DMS53 treated with DMSO at 0.1 percent for 48 hours (cell line): ENCODE measurements around the gene GPR152.
"Not testable (repeated sequence)": the region's sequence is repeated elsewhere in the genome, so short reads cannot be mapped to it uniquely, and the experiment has no call there.

ENCODE experiments used
- DNase-seq: peaks from one replicate; lab custom pipeline; 2025; ENCODE audit not compliant: unreplicated experiment; lab: John Stamatoyannopoulos, UW

GPR152 gene

DNA sequence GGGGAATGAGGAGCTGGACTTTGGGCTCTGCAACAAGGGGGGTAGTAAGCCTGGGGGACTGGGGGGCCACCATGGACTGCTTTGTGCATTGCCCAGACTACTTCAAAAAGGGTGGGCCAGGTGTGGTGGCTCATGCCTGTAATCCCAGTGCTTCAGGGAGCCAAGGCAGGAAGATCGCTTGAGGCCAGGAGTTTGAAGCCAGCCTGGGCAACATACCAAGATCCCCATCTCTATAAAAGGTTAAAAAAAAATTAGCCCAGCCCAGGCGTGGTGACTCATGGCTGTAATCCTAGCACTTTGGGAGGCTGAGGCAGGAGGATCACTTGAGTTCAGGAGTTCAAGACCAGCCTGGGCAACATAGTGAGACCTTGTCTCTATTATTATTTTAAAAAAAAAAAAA lies 13.0 kb upstream of the GPR152 start:
- DNase-seq: not testable (repeated sequence)

DNA sequence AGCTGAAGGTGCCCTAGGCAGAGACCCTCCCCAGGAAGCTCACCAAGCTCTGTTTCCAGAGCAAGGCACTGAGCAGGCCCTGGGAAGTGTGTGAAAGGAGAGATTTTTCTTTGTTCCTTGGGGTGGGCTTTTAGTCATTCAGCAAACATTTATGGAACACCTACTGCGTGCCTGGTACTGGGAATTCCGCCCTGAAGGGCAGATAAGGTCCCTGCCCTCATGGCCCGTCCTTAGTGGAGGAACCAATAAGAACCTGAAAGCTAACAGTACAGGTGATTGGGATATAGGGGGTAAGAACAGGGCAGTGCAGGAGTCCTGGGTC lies 12.6 kb upstream of the GPR152 start:
- DNase-seq: no peak

DNA sequence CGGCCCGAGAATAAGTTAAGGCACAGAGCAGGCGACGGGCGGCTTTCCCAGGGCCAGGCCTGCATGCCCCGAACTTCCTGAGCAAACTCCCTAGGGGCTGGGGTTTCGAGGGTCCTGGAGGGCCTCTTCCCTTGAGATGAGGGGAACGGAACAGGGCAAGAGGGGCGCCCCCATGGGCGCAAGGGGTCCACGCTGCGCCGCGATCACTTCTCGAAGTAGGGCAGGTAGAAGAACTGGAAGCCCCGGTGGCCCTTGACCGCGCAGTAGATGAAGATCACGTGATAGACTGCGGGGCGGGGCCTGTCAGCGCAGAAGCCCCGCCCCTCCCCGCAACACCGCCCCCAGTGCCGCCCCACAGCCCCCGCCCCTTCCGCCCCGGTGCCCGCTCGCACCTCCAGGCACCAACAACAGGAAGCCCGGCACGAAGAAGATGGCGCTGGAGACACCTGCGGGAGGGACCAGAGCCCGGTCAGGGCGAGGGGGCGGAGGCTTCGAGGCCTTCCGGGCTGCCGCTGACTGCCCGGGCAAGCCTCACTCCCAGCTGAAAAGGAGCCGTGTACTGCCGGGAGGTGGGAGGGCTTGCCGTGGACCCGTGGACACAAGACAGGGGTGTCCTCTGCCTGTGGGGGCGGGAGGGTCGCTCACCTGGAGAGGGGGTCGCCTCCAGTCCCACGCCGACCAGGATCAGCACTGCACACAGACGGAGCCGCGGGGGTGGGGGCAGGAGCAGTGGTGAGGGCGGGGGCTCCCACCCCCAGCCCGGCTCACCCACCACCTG lies 12.1 kb upstream of the GPR152 start:
- DNase-seq: peak; percentile 86

DNA sequence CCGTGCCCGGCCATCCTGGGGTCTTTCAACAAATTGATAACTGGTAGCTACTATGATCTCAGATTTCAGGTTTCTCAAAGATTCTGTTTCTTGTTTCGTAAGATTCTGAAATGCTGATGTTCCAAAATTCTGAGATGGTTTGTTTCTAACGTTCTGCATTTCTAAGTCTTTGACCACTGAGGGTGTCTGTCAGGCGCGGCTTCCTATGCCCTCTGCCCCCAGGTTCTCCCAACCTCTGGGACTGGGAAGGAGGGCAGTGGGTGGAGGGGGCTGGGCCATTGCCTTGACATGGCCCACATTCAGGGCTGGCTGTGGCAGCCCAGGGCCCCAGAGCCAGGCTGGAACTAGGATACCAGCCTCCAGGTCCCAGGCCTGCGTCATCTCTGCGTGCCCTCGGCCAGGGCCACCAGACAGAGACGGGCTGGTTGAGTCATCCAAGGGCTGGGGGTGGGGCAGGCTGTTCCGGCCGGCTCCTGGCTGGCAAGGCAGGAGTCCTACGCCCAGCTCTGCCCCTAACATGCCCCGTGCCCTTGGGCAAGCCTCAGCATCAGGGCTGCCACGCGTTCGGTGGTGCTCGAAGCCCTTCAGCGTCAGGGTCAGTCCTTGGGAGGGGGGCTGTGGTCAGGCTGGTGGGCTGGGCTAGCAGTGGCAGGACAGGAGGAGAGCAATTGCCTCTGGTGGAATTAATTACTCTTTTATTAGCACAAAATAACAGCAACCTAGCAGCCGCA lies 11.3 kb upstream of the GPR152 start:
- DNase-seq: peak; percentile 78

DNA sequence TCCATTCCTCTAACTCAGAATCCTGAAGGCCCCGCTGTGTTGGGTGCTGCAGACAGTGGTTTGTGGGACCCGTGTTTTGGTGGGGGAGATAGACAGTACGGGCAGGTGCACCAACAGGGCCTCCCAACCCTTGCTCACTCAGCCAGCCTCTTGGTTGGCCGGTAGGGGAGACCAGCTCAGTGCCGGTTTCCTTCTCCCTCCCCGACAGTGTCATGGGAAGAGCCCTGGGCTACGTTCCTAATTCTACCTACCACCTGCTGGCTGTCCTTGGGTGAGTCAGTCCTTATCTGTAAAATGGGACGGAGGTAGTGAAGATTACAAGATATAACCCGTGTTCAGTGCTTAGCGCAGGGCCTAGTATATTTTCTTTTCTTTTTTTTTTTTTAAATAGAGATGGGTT lies 10.7 kb upstream of the GPR152 start:
- no peak for DNase-seq

DNA sequence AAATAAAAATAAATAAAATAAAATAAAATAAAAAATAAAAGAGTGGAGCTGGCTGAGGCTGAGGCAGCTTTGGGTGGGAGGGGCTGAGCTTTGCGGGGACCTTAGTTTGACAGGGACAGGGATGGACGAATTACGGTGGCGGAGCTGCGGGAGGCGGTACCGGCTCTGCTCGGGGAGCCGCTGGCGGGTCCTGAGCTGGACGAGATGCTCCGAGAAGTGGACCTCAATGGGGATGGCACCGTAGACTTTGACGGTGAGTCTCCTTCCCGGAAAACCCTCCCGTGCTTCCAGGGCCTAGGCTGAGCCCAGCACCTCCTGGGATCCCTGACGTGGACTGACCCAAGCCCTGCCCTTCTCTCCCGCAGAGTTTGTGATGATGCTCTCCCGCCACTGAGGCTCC lies 5.7 kb upstream of the GPR152 start:
- no peak for DNase-seq

DNA sequence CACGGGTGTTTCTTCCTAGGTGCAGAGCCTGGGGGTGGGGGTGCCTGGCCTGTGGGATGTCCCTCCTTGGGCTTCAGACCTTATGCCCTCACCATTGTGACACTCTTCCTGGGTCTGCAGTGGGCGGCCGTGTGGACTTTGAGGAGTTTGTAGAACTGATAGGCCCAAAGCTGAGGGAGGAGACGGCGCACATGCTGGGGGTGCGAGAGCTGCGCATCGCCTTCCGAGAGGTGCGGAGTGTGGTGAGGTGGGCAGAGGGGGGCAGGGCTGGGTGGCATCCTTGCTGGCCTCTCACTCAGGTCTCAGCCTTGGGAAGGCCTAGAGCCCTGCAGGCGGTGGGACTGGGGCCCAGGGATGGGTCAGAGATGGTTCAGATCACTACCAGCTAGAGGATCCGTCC lies 4.9 kb upstream of the GPR152 start:
- DNase-seq: no peak

DNA sequence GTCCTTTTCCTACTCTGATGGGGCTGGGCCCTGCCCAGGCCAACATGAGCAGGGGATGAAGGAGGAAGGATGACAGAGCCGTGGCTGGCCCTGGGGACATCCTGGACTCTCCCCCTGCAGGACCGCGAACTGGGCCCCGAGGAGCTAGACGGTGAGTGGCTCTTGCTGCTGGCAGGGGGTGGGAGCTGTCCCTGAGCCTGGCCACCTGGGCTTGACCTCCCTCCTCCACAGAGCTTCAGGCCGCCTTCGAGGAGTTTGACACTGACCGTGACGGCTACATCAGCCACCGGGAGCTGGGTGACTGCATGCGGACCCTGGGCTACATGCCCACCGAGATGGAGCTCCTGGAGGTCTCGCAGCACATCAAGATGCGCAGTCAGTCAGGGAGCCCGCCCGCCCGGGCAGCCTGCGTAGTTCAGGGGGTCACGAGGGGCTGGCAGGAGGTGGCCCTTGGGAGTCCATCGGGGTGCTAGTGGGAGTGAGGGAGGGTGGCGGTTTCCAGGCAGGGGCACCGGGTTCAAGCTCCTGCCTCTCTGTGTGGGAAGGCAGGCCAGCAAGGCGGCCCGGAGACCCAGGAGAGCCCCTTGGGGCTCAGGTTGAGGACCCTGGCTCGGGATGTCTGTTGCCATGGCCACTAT lies 3.7 kb upstream of the GPR152 start:
- no peak for DNase-seq

DNA sequence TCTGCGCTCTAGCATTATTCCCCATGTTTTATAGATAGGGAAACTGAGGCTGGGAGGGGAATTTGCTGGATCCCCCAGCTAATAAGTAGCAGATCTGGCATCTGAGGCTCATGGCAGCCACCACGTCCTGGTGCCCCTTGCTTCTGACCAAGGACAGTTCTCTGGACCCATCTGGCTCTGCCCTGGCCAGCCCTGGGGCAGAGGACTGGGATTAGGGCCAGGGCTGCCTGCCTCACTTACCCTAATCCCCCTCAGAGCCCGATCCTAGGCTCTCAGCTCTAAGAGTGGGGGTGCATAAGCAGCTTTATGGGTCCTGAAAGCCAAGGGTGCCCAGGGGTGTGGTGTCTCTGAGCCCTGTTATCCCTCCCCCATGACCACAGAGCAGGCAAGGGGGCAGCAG lies 2.5 kb upstream of the GPR152 start, which contains the start of gene CABP4:
CABP4 (plus strand) TSS at position 301 of the 400 bp plus-strand sequence; CDS start at position 371, 70 bp downstream.
- no peak for DNase-seq

DNA sequence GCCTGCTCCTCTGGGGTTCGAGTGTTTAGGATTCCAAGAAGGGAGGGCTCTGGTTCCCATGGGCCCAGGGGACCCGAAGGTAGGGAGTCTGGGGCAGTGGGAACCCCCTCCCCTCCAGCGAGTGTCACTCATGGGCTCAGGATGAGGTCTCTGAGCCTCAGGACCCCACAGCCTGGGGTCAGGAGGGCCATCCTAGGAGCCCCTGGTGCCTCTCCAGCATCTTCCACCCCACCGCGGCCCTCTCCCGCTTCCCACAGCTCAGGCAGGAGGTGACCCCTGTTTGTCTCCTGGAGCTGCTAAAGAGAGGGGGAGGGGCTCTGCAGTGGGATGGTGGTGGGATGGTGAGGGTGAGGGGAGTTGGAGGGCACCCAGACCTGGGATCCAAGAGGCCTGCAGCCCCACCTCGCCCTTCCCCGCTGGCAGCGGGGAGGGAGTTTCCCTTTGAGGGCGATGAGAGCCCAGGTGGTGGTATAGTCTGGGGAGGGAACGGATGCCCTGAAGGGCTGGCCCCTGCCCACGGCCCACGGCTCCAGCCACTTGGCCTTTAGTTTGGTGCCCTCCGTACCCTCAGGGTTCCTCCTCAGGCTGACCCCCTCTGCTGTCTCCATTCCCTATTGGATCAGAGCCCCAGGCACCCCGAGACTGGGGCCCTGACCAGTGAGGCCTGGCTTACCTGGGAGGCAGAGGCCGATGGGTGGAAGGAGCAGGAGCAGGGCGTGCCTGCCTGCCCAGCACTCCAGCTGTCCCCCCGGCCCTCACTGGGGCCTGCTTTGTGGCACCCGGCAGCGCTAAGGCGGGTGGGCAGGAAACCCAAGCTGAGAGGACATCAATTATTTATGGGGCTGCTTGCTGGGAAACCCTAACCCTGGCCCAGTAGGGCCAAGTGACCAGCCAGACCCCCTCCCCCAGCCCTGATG lies 1.5 kb upstream of the GPR152 start:
- no peak for DNase-seq

DNA sequence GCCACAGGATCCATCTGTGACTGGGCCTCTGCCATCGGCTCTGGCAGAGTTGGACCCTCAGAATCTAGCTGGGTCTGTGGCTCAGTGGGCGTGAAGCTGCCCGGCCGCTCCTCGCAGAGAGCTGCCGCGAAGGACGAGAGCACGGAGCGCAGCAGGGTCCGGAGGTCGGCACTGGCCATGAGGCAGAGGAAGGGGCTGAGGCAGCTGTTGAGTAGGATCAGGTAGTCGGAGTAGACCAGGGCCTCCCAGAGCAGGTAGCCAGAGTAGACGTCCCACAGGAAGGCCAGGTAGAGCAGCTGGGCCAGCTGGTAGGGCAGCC lies 912 bp downstream of the GPR152 start:
- DNase-seq: no peak

DNA sequence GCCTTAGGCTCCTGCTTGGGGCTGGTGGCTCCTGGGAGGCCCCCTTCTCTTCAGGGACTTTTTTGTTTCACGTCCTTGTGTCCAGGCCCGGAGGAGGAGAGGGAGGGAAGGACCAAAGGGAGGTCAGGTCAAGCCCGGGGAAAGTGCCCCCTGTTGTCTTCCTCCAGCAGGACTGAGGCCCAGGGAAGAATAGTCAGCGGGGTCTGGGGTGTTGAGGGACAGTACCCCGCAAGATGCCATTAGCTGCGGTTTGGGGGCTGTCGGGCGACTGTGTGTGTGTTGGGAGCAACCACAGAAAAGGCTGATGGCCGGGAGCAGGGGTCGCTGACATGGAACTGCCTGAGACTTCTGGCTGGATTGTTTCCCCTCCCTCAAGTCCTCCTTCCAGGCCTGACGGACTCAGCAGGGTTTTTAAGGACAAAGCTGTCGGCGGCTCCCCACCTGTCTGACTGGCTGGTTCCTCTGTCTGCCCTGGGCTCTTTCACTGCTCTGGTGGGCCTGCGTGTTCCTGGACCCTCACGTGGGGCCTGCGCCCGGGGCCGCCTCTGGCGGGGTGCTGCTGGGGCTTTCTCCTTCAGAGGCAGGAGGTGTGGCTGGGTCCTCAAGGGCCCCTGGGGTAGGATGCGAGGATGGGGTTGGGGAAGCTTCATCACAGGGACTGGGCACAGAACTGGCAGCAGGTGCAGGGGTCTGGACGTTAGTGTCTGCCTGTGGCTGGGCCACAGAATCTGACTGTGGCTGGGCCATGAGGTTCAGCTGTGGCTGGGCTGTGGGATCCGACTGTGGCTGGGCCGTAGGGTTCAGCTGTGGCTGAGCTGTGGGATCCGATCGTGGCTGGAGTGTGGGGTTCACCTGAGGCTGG lies 1.5 kb downstream of the GPR152 start:
- DNase-seq: no peak

DNA sequence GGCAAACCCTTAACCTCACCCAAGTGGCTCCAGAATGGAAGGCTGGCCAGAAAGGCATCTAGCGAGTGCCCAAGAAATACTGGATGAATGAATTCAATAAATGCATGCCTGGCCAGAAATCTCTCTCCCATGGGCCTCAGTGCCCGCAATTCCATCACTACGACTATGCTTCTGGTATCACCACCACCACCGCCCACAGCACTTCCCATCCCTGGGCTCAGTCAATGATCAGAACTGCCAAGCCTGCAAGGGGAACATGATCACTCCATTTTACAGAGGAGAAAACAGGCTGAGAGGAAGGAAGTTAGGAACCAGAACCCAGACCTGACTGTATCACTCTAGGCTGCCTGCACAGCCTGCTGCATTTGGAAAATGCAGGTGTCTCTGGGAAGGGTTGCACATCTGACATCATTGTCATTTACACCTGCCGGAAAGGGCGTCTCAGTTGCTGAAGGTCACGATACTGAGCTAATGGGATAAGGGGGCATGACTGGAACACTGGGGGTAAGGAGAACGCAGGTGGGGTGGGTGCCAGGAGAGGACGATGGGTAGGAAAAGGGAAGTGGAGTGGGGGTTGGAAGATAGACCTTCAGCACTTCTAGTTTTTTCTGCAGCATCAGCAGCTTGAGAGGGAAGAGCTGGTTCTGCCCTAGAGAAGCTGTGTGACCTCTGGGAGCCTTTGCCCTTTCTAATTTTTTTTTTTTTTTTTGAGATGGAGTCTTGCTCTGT lies 3.2 kb downstream of the GPR152 start:
- DNase-seq: peak; percentile 92

DNA sequence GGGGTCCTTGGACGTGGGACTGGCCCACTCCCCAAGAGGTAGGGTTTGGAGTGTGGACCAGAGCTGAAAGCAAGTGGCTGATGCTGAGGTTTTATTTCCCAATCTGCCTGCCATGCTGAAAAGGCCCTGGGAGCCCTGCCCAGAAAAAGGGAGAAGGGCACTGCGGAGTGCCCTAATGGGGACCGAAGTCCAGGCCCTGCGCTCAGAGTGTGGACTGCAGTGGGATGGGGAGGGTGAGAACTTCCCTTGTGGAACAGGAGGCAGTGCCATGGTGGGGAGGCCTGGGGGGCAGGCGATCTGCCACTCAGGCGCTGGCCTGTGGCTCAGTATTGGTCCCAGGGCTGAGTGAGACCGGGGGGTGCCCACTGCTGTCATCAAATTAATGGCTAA lies 4.3 kb downstream of the GPR152 start:
- DNase-seq: no peak

DNA sequence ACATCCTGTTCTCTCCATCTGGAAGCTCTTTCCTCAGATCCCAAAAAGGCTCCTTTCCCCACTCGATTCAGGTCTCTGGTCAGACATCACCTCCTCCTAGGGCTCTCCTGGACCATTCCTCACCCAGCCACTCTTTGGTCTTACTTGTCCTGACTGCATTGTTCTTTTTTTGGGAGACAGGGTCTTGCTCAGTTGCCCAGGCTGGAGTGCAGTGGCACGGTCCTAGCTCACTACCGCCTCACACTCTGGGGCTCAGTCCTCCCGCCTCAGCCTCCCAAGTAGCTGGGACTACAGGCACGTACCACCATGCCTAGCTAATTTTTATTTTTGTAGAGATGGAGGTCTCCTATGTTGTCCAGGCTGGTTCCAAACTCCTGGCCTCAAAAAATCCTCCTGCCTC lies 7.0 kb downstream of the GPR152 start:
- DNase-seq: no peak

DNA sequence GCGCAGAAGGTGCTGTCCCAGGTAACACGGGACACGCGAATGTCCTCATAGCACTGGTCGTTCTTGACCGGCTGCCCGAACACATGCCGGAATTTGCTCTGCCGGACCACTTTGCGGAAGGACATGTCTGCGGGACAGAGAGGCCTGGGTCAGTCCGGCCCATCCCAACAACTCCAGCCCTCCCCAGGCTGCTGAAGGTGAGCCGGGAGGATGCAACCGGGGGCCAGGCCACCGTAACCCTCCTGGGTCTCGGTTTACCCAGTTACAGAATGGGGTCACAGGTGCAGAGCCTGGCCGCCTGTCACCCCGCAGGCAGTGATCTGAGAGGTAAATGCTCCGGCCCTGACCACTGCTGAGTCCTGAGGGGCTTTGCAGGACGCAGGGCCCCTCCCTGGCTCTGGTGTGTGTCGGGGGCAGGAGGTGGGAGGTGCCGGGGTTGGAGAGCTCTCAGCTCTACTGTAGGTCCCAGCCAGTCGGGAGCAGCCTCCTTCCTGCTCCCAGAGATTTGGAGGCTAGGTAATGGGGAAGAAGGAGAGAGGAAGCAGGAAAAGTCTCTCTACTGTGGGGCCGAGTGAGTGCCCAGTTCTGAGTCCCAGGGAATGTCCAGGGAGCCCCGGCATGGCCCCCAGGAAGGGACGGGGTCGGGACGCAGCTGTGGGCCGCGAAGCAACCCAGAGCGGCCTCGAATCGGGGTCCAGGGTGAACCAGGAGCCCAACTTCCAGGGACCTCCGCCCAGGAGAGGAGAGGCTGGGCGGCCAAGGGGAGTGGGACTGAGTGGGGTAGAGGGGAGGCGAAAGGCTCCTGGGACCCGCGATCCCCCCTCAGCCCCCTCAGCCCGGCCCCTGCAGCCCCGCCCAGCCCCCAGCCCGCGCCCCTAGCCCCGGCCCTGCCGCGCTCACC lies 9.8 kb downstream of the GPR152 start:
- no peak for DNase-seq

DNA sequence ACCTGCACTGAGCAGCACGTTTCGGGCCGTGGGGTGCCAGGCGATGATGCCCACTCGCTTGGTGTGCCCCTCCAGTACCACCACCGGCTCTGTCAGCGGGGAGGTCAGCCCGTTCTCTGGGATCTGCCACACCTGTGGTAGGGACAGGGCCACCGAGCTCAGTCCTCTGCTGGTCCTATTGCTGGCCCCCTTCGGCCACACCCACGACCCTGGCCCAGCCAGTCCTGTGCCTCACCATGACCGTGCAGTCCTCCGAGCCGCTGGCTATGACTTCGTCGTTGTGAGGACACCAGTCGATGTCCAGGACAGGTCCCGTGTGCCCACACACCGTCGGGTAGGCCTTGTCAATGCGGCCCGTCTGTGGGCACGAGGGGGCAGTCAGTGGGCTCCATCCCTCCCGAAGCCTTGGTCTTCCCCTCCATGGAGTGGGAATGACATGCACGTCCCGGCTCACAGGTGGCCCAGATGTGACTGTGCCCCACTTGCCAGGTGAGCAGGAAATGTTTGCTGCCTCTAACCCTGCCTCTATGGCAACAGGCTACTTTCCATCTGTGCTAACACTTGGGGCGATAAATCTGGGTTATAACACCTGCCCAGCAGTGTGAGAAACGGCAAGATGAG lies 10.7 kb downstream of the GPR152 start:
- no peak for DNase-seq

DNA sequence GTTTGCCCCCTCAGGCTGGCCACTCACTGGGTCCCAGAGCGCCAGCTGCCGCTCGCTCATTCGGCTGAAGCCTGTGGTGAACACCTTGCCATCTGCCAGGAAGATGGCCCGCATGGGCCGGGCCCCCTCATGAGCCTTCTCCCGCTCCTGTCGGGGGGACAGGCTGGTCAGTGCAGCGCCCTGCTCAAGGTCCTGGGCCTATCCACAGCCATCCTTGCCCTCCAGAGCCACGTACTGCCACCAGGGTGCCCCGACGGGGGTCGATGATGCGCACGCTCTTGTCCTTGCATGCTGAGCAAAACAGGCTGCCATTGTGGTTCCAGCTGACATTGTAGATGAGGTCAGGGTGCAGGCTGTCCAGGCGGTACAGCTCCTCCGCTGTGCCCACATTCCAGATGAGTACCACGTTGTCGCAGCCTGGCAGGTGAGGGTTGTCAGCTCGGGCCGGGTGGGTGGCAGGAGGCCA lies 11.4 kb downstream of the GPR152 start:
- DNase-seq: no peak
